SK-N-SH treated with all-trans-retinoic acid at 6 μM for 48 hours (cell line): ENCODE measurements around the gene SCFD1.

Experiments
- CSDC2 ChIP-seq: fragments of 250-450 bp; sonication (Bioruptor Pico); IDR thresholded peaks from 2 replicates; pipeline ENCODE4 v1.5.0; 2020; ENCODE audit warnings: mild to moderate bottlenecking, moderate library complexity
- TCF4 ChIP-seq: fragments of 250-450 bp; sonication (Bioruptor Pico); IDR thresholded peaks from 2 replicates; pipeline ENCODE4 v1.8.0; 2021; ENCODE audit warnings: mild to moderate bottlenecking, moderate library complexity, borderline replicate concordance
- TOX ChIP-seq: fragments of 250-450 bp; sonication (Bioruptor Pico); IDR thresholded peaks from 2 replicates; pipeline ENCODE4 v1.8.0; 2021; ENCODE audit warnings: mild to moderate bottlenecking, moderate library complexity, borderline replicate concordance
- ZFP3 ChIP-seq: fragments of 250-450 bp; sonication (Bioruptor Pico); IDR thresholded peaks from 2 replicates; pipeline ENCODE4 v1.5.0; 2020; ENCODE audit warnings: mild to moderate bottlenecking, moderate library complexity
- TF ChIP-seq, protein P1 (sequence below): fragments of 250-450 bp; sonication (Bioruptor Pico); IDR thresholded peaks from 2 replicates; pipeline ENCODE4 v1.5.0; 2020; ENCODE audit warnings: mild to moderate bottlenecking, moderate library complexity
- TF ChIP-seq, protein P2 (sequence below): fragments of 250-450 bp; sonication (Bioruptor Pico); IDR thresholded peaks from 2 replicates; pipeline ENCODE4 v1.8.0; 2020; ENCODE audit warnings: mild to moderate bottlenecking, moderate library complexity, borderline replicate concordance
- TF ChIP-seq, protein P3 (sequence below): fragments of 250-450 bp; sonication (Bioruptor Pico); IDR thresholded peaks from 2 replicates; pipeline ENCODE4 v1.5.1; 2021; ENCODE audit warnings: mild to moderate bottlenecking, moderate library complexity

DNA sequence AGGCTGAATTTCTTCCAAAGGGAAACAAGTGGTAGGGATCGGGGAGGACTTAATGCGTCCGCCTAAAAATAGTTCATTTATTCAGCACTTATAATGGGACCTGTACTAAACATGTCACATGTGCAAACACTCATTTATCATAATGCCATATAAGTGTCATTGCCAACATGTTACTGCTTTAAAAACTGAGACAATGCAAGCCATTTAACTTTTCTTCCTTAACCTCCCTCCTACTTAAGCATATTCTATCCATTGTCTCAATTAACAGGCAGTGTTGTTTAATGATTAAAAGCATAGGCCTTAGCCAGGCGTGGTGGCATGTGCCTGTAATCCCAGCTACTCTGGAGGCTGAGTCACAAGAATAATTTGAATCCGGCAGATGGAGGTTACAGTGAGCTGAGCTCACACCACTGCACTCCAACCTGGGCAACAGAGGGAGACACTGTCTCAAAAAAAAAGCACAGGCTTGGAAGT, 13.5 kb upstream of the SCFD1 start:
- TF ChIP-seq, protein P1, sequence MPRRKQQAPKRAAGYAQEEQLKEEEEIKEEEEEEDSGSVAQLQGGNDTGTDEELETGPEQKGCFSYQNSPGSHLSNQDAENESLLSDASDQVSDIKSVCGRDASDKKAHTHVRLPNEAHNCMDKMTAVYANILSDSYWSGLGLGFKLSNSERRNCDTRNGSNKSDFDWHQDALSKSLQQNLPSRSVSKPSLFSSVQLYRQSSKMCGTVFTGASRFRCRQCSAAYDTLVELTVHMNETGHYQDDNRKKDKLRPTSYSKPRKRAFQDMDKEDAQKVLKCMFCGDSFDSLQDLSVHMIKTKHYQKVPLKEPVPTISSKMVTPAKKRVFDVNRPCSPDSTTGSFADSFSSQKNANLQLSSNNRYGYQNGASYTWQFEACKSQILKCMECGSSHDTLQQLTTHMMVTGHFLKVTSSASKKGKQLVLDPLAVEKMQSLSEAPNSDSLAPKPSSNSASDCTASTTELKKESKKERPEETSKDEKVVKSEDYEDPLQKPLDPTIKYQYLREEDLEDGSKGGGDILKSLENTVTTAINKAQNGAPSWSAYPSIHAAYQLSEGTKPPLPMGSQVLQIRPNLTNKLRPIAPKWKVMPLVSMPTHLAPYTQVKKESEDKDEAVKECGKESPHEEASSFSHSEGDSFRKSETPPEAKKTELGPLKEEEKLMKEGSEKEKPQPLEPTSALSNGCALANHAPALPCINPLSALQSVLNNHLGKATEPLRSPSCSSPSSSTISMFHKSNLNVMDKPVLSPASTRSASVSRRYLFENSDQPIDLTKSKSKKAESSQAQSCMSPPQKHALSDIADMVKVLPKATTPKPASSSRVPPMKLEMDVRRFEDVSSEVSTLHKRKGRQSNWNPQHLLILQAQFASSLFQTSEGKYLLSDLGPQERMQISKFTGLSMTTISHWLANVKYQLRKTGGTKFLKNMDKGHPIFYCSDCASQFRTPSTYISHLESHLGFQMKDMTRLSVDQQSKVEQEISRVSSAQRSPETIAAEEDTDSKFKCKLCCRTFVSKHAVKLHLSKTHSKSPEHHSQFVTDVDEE (CRISPR knock-in tag), result no peak
- no peak for TF ChIP-seq TOX
- TF ChIP-seq CSDC2 (CRISPR knock-in tag), result no peak
- no peak for TF ChIP-seq TCF4 (CRISPR knock-in tag)
- TF ChIP-seq, protein P2, sequence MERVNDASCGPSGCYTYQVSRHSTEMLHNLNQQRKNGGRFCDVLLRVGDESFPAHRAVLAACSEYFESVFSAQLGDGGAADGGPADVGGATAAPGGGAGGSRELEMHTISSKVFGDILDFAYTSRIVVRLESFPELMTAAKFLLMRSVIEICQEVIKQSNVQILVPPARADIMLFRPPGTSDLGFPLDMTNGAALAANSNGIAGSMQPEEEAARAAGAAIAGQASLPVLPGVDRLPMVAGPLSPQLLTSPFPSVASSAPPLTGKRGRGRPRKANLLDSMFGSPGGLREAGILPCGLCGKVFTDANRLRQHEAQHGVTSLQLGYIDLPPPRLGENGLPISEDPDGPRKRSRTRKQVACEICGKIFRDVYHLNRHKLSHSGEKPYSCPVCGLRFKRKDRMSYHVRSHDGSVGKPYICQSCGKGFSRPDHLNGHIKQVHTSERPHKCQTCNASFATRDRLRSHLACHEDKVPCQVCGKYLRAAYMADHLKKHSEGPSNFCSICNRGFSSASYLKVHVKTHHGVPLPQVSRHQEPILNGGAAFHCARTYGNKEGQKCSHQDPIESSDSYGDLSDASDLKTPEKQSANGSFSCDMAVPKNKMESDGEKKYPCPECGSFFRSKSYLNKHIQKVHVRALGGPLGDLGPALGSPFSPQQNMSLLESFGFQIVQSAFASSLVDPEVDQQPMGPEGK (CRISPR knock-in tag), result no peak
- no peak for TF ChIP-seq ZFP3
- TF ChIP-seq, protein P3, sequence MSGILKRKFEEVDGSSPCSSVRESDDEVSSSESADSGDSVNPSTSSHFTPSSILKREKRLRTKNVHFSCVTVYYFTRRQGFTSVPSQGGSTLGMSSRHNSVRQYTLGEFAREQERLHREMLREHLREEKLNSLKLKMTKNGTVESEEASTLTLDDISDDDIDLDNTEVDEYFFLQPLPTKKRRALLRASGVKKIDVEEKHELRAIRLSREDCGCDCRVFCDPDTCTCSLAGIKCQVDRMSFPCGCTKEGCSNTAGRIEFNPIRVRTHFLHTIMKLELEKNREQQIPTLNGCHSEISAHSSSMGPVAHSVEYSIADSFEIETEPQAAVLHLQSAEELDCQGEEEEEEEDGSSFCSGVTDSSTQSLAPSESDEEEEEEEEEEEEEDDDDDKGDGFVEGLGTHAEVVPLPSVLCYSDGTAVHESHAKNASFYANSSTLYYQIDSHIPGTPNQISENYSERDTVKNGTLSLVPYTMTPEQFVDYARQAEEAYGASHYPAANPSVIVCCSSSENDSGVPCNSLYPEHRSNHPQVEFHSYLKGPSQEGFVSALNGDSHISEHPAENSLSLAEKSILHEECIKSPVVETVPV (CRISPR knock-in tag), result no peak
